GM23248 (cell line): ENCODE measurements around the gene ACER1. TPM values are rescaled to one million over a fixed set of nuclear protein-coding genes. Genes with fewer than 3 reads are reported as not detected.
"Not testable (repeated sequence)": the region's sequence is repeated elsewhere in the genome, so short reads cannot be mapped to it uniquely, and the experiment has no call there.

Experiments
- DNase-seq: peaks from one replicate; pipeline ENCODE4 v3.0.0-alpha.2; 2015
- H2AFZ ChIP-seq: fragments of 200-600 bp; sonication (generic); 2 replicates; pipeline ENCODE4 v1.6.1; 2016; ENCODE audit warnings: antibody characterized with exemption
- H3F3A ChIP-seq: fragments of 200-600 bp; sonication (generic); 2 replicates; pipeline ENCODE4 v1.6.1; 2016; ENCODE audit warnings: mild to moderate bottlenecking, antibody characterized with exemption, mixed run types; ENCODE audit not compliant: insufficient read depth
- H3K27ac ChIP-seq: fragments of 200-600 bp; sonication (generic); 2 replicates; pipeline ENCODE4 v1.5.1; 2016; ENCODE audit warnings: mild to moderate bottlenecking
- H3K27me3 ChIP-seq: fragments of 200-600 bp; sonication (generic); replicated peaks from 2 replicates; pipeline ENCODE4 v1.6.1; 2016; ENCODE audit warnings: mild to moderate bottlenecking; ENCODE audit not compliant: insufficient read depth
- H3K36me3 ChIP-seq: fragments of 200-600 bp; sonication (generic); 2 replicates; pipeline ENCODE4 v1.6.1; 2016; ENCODE audit warnings: low read depth, mild to moderate bottlenecking
- H3K4me1 ChIP-seq: fragments of 200-600 bp; sonication (generic); 2 replicates; pipeline ENCODE4 v1.6.1; 2016; ENCODE audit warnings: mild to moderate bottlenecking; ENCODE audit not compliant: insufficient read depth
- H3K4me2 ChIP-seq: fragments of 200-600 bp; sonication (generic); one replicate; pipeline ENCODE4 v1.6.1; 2016; ENCODE audit warnings: mild to moderate bottlenecking; ENCODE audit not compliant: unreplicated experiment
- H3K4me3 ChIP-seq: fragments of 200-600 bp; sonication (generic); 2 replicates; pipeline ENCODE4 v1.5.1; 2016; ENCODE audit warnings: mild to moderate bottlenecking
- H3K79me2 ChIP-seq: fragments of 200-600 bp; sonication (generic); 2 replicates; pipeline ENCODE4 v1.6.1; 2016; ENCODE audit warnings: mild to moderate bottlenecking; ENCODE audit not compliant: insufficient read depth
- H3K9ac ChIP-seq: fragments of 200-600 bp; sonication (generic); 2 replicates; pipeline ENCODE4 v1.6.1; 2016; ENCODE audit warnings: mild to moderate bottlenecking
- H3K9me2 ChIP-seq: fragments of 200-600 bp; sonication (generic); 2 replicates; pipeline ENCODE4 v1.6.1; 2016; ENCODE audit warnings: mixed run types, mild to moderate bottlenecking, moderate library complexity; ENCODE audit not compliant: insufficient read depth
- H3K9me3 ChIP-seq: fragments of 200-600 bp; sonication (generic); one replicate; pipeline ENCODE4 v1.6.1; 2017; ENCODE audit warnings: low read depth
- H4K20me1 ChIP-seq: fragments of 200-600 bp; sonication (generic); 2 replicates; pipeline ENCODE4 v1.6.0; 2016; ENCODE audit not compliant: insufficient read depth
- EZH2 ChIP-seq: fragments of 200-600 bp; sonication (generic); IDR thresholded peaks from 2 replicates; pipeline ENCODE4 v1.6.1; 2018; ENCODE audit warnings: antibody characterized with exemption, mild to moderate bottlenecking; ENCODE audit not compliant: insufficient read depth, poor library complexity, severe bottlenecking
- EZH2phosphoT487 ChIP-seq: fragments of 200-600 bp; sonication (generic); IDR thresholded peaks from 2 replicates; pipeline ENCODE4 v1.6.1; 2018; ENCODE audit warnings: antibody characterized with exemption, moderate library complexity, mild to moderate bottlenecking, low read depth; ENCODE audit not compliant: insufficient read depth
- WGBS, 2 experiments: methylation state at CpG; one replicate each; pipeline ENCODE4 v1.1.6; 2015 to 2017; ENCODE audit warnings: low lambda C conversion rate in 2 of 2, low coverage in 1 of 2; ENCODE audit errors: missing lambda C conversion rate in 2 of 2; 5-methylcytosine and 5-hydroxymethylcytosine counted together
- in situ Hi-C: fragments of 300-500 bp; cut with MboI; formaldehyde crosslinking; loops from 2 replicates; pipeline ENCODE4 v1.15.0; 2020
- polyA plus RNA-seq: library from polyadenylated mRNA; unstranded; fragments of >200 nt; fragmentation: Nextera tagmentation; extraction: Ambion mirVana; gene quantifications from 2 replicates; pipeline ENCODE4 v1.2.1, GENCODE V29; 2016
- total RNA-seq: library from RNA; depleted of rRNA; stranded (reverse); fragments of >200 nt; shearing (Covaris generic); gene quantifications from 2 replicates; pipeline ENCODE4 v1.2.3, GENCODE V29; 2014

The ACER1 gene
- total and polyA plus RNA-seq, 2 experiments from 2014 or later = 0.16 to 0.22 TPM

GRCh38 chr19:6359568-6360341 is 26.3 kb upstream of the ACER1 start:
- H3K9me3 ChIP-seq = no peaks in the 10 kb centered on the region
- H4K20me1 ChIP-seq = no peaks in the 10 kb centered on the region
- H3K9me2 ChIP-seq = no peaks in the 10 kb centered on the region
- no peak overlapping the region for H3K9ac ChIP-seq
- H3K79me2 ChIP-seq = peaks cover 26% of the 10 kb centered on the region
- H3K4me2 ChIP-seq = no peak overlapping the region
- no peak overlapping the region for H3K27ac ChIP-seq
- in situ Hi-C loops = no loop called here
- 81 to 82% methylated on average over 5 of the region's 5 CpGs for WGBS, 2 experiments
- no peaks in the 10 kb centered on the region for H3K27me3 ChIP-seq
- H3K4me1 ChIP-seq = no peaks in the 10 kb centered on the region
- no peaks in the 10 kb centered on the region for H3F3A ChIP-seq
- no peak for DNase-seq
- H3K36me3 ChIP-seq = no peaks in the 10 kb centered on the region
- H3K4me3 ChIP-seq = no peak overlapping the region
- H2AFZ ChIP-seq = no peak overlapping the region
- TF ChIP-seq EZH2phosphoT487 (no peak), EZH2 (no peak)

GRCh38 chr19:6358003-6358402 is 24.6 kb upstream of the ACER1 start:
- in situ Hi-C loops = no loop called here
- no peak for TF ChIP-seq EZH2phosphoT487
- H3K79me2 ChIP-seq = peaks cover 14% of the 10 kb centered on the region
- no peak overlapping the region for H3K9ac ChIP-seq
- H4K20me1 ChIP-seq = no peaks in the 10 kb centered on the region
- H3K36me3 ChIP-seq = no peaks in the 10 kb centered on the region
- no peak overlapping the region for H2AFZ ChIP-seq
- H3K27me3 ChIP-seq = no peaks in the 10 kb centered on the region
- H3K4me3 ChIP-seq = no peak overlapping the region
- no peaks in the 10 kb centered on the region for H3K9me3 ChIP-seq
- no peak for DNase-seq
- H3K27ac ChIP-seq = no peak overlapping the region
- H3K4me1 ChIP-seq = no peaks in the 10 kb centered on the region
- H3F3A ChIP-seq = peaks cover 3% of the 10 kb centered on the region; the same call in 1 of the 2 replicates
- H3K9me2 ChIP-seq = no peaks in the 10 kb centered on the region
- 47 to 52% methylated on average over 9 of the region's 9 CpGs for WGBS, 2 experiments
- no peak overlapping the region for H3K4me2 ChIP-seq

GRCh38 chr19:6357174-6357573 is 23.8 kb upstream of the ACER1 start:
- TF ChIP-seq EZH2 (no peak), EZH2phosphoT487 (no peak)
- Histone ChIP-seq H3K27me3 (no peaks in the 10 kb centered on the region), H3K4me2 (no peak overlapping the region), H3K4me3 (no peak overlapping the region), H3K9ac (no peak overlapping the region), H3K9me3 (no peaks in the 10 kb centered on the region), H2AFZ (no peak overlapping the region), H3K4me1 (no peaks in the 10 kb centered on the region), H4K20me1 (no peaks in the 10 kb centered on the region), H3K36me3 (no peaks in the 10 kb centered on the region), H3K9me2 (no peaks in the 10 kb centered on the region), H3F3A (peaks cover 3% of the 10 kb centered on the region; the same call in 1 of the 2 replicates), H3K79me2 (peaks cover 6% of the 10 kb centered on the region), H3K27ac (no peak overlapping the region)
- DNase-seq = no peak
- in situ Hi-C loops = no loop called here
- 76 to 89% methylated on average over 10 to 14 of the region's 14 CpGs for WGBS, 2 experiments

- H3K4me3 ChIP-seq, H3K9me3 ChIP-seq, H3K4me2 ChIP-seq, H3K9me2 ChIP-seq, in situ Hi-C loops, H3K9ac ChIP-seq, H3K27me3 ChIP-seq, DNase-seq, H3K79me2 ChIP-seq, H2AFZ ChIP-seq, H3F3A ChIP-seq, H3K4me1 ChIP-seq, H3K36me3 ChIP-seq, H3K27ac ChIP-seq, H4K20me1 ChIP-seq: not testable (repeated sequence)
- WGBS, 2 experiments = 86% methylated on average over 10 to 39 of the region's 46 CpGs
Observed at GRCh38 chr19:6355321-6356040, 22.1 kb upstream of the ACER1 start.
